CD14-positive monocyte (primary cell): ENCODE measurements around the gene CXCR3. TPM values are rescaled to one million over a fixed set of nuclear protein-coding genes. Genes with fewer than 3 reads are reported as not detected.

ENCODE experiments used
- DNase-seq, 3 donors: peaks; one replicate each; pipeline ENCODE4 v3.0.0-alpha.2; 2011 to 2022
- H2AFZ ChIP-seq: 2 replicates; pipeline ENCODE4 v1.6.0; 2012; ENCODE audit warnings: mild to moderate bottlenecking, low read depth, low read length, inconsistent platforms; ENCODE audit not compliant: insufficient read depth, poor library complexity, severe bottlenecking
- H3K27ac ChIP-seq, 2 donors: 1 replicate in 1 of 2; 2 replicates in 1 of 2; pipeline ENCODE4 v1.5.1; 2012 to 2013; ENCODE audit warnings: low read length in 2 of 2, control low read depth in 1 of 2, inconsistent platforms in 1 of 2, low read depth in 1 of 2, mild to moderate bottlenecking in 1 of 2
- H3K27me3 ChIP-seq, 2 donors: one replicate each; pipeline versions ENCODE4 v1.6.0 to v1.6.1; 2011 to 2013; ENCODE audit warnings: low read length in 2 of 2; ENCODE audit not compliant: control insufficient read depth in 2 of 2, insufficient read depth in 2 of 2
- H3K36me3 ChIP-seq, 2 donors: replicated peaks in 1 of 2; 1 replicate in 1 of 2; 2 replicates in 1 of 2; pipeline versions ENCODE4 v1.5.1 to v1.6.1; 2012 to 2013; ENCODE audit warnings: low read length in 2 of 2, control low read depth in 1 of 2, inconsistent platforms in 1 of 2, mild to moderate bottlenecking in 1 of 2; ENCODE audit not compliant: insufficient read depth in 2 of 2, control insufficient read depth in 1 of 2
- H3K4me1 ChIP-seq, 2 donors: 1 replicate in 1 of 2; 2 replicates in 1 of 2; pipeline versions ENCODE4 v1.5.1 to v1.6.1; 2012 to 2013; ENCODE audit warnings: low read length in 2 of 2, control low read depth in 1 of 2, inconsistent platforms in 1 of 2, mild to moderate bottlenecking in 1 of 2, moderate library complexity in 1 of 2; ENCODE audit not compliant: insufficient read depth in 2 of 2, control insufficient read depth in 1 of 2
- H3K4me2 ChIP-seq: replicated peaks from 2 replicates; pipeline ENCODE3; 2012; ENCODE audit warnings: low read length, moderate library complexity, mild to moderate bottlenecking; ENCODE audit not compliant: poor library complexity, severe bottlenecking; ENCODE audit errors: extremely low read depth
- H3K4me3 ChIP-seq, 3 experiments: fragments of 200-600 bp in 1 of 3; sonication (generic) in 1 of 3; replicated peaks in 1 of 3; 1 replicate in 2 of 3; 2 replicates in 1 of 3; pipeline ENCODE4 v1.5.1; 2011 to 2013; ENCODE audit warnings: low read length in 3 of 3, mild to moderate bottlenecking in 3 of 3, control low read depth in 2 of 3, low read depth in 2 of 3, inconsistent platforms in 1 of 3, moderate library complexity in 1 of 3
- H3K79me2 ChIP-seq: 2 replicates; pipeline ENCODE4 v1.6.0; 2012; ENCODE audit warnings: mild to moderate bottlenecking, control low read depth, inconsistent platforms, low read length, moderate library complexity; ENCODE audit not compliant: insufficient read depth
- H3K9ac ChIP-seq: 2 replicates; pipeline ENCODE4 v1.6.0; 2017; ENCODE audit warnings: low read length, mild to moderate bottlenecking; ENCODE audit not compliant: insufficient read depth, poor library complexity, severe bottlenecking
- H3K9me3 ChIP-seq, 2 donors: replicated peaks in 1 of 2; 1 replicate in 1 of 2; 2 replicates in 1 of 2; pipeline versions ENCODE4 v1.5.1 to v1.6.1; 2012 to 2013; ENCODE audit warnings: low read length in 2 of 2, control low read depth in 1 of 2; ENCODE audit not compliant: control insufficient read depth in 1 of 2, insufficient read depth in 1 of 2
- H4K20me1 ChIP-seq: 2 replicates; pipeline ENCODE4 v1.6.0; 2012; ENCODE audit warnings: mild to moderate bottlenecking, low read length, control low read depth, moderate library complexity; ENCODE audit not compliant: insufficient read depth
- H3K27ac Mint-ChIP-seq, 7 donors: one replicate each; pipeline ENCODE4 v1.8.0; 2020; ENCODE audit warnings: mild to moderate bottlenecking in 7 of 7, mixed read lengths in 7 of 7, moderate library complexity in 6 of 7, inconsistent platforms in 2 of 7
- H3K27me3 Mint-ChIP-seq, 3 donors: one replicate each; pipeline ENCODE4 v1.8.0; 2021 to 2022; ENCODE audit warnings: low read depth in 3 of 3, mild to moderate bottlenecking in 3 of 3, mixed read lengths in 3 of 3, moderate library complexity in 3 of 3, inconsistent platforms in 1 of 3
- H3K36me3 Mint-ChIP-seq, 2 donors: one replicate each; pipeline ENCODE4 v1.8.0; 2020; ENCODE audit warnings: mixed read lengths in 2 of 2, inconsistent platforms in 1 of 2, mild to moderate bottlenecking in 1 of 2
- H3K4me1 Mint-ChIP-seq: one replicate; pipeline ENCODE4 v1.8.0; 2020; ENCODE audit warnings: mild to moderate bottlenecking, mixed read lengths
- H3K4me3 Mint-ChIP-seq, 2 donors: one replicate each; pipeline ENCODE4 v1.8.0; 2020; ENCODE audit warnings: mild to moderate bottlenecking in 2 of 2, mixed read lengths in 2 of 2, moderate library complexity in 1 of 2
- H3K9me3 Mint-ChIP-seq, 7 donors: one replicate each; pipeline ENCODE4 v1.8.0; 2020 to 2022; ENCODE audit warnings: mixed read lengths in 7 of 7, mild to moderate bottlenecking in 6 of 7, moderate library complexity in 6 of 7, inconsistent platforms in 2 of 7
- WGBS: methylation state at CpG from one replicate; pipeline ENCODE4 v1.1.5; 2013; ENCODE audit warnings: missing lambda C conversion rate; ENCODE audit not compliant: insufficient coverage; 5-methylcytosine and 5-hydroxymethylcytosine counted together
- intact Hi-C, 2 donors: fragments of 100-400 bp; cut with micrococcal nuclease; formaldehyde crosslinking; loops; one replicate each; pipeline versions ENCODE4 v1.15.0 to v1.15.1; 2023
- polyA plus RNA-seq, 3 donors: library from polyadenylated mRNA; depleted of rRNA in 1 of 3; unstranded in 2 of 3; stranded (reverse) in 1 of 3; fragments of 300-500 nt in 2 of 3; fragments of >200 nt in 1 of 3; fragmentation: Illumina TruSeq in 2 of 3; gene quantifications; 1 replicate in 2 of 3; 2 replicates in 1 of 3; pipeline ENCODE4 v1.2.3, GENCODE V29; 2012 to 2021
- TF ChIP-seq, protein P1 (sequence below): fragments of 200-600 bp; IDR thresholded peaks from one replicate; pipeline ENCODE4 v1.8.0; 2022; ENCODE audit warnings: antibody characterized with exemption, mild to moderate bottlenecking

The CXCR3 gene
- polyA plus RNA-seq, 3 donors, result 0.04 to 0.14 (median 0.10) TPM

DNA sequence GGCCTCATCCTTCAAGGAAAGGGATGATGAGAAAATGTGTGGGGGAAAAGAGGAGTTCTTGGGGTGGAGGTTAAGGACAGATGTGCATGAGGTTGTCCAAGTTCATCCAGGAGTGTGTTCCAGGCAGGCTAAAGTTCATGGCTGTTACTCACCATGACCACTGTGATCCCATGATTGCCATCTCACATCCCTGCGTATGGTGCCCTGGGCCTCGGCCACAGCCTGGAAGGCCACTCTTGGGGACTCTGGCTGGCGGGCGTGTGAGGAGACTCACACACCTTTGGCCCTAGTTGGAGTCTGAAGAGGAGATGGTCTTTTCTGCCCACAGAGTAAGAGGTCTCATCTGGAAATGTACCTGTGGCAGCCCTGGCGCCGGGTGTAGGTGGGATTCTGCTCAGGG lies 41.6 kb upstream of the CXCR3 start:
- Histone ChIP-seq H3K4me3 (no peak overlapping the region), H3K9me3 (no peaks in the 10 kb centered on the region), H3K4me2 (no peak overlapping the region), H3K36me3 (no peaks in the 10 kb centered on the region), H3K27me3 (no peaks in the 10 kb centered on the region), H3K79me2 (no peaks in the 10 kb centered on the region), H3K27ac (no peak overlapping the region), H2AFZ (no peak overlapping the region), H3K9ac (no peak overlapping the region), H3K4me1 (no peaks in the 10 kb centered on the region), H4K20me1 (no peaks in the 10 kb centered on the region)
- no peak for DNase-seq
- Mint-ChIP-seq H3K36me3 (no peaks in the 10 kb centered on the region), H3K9me3 (peaks cover 0 to 2% (median 0%) of the 10 kb centered on the region in 7 donors), H3K27ac (no peak overlapping the region), H3K27me3 (peaks cover 5 to 24% (median 14%) of the 10 kb centered on the region in 3 donors), H3K4me1 (peaks cover 11% of the 10 kb centered on the region), H3K4me3 (no peak overlapping the region)
- WGBS, result no CpG with 5 or more reads among the region's 6 CpGs
- TF ChIP-seq, protein P1, sequence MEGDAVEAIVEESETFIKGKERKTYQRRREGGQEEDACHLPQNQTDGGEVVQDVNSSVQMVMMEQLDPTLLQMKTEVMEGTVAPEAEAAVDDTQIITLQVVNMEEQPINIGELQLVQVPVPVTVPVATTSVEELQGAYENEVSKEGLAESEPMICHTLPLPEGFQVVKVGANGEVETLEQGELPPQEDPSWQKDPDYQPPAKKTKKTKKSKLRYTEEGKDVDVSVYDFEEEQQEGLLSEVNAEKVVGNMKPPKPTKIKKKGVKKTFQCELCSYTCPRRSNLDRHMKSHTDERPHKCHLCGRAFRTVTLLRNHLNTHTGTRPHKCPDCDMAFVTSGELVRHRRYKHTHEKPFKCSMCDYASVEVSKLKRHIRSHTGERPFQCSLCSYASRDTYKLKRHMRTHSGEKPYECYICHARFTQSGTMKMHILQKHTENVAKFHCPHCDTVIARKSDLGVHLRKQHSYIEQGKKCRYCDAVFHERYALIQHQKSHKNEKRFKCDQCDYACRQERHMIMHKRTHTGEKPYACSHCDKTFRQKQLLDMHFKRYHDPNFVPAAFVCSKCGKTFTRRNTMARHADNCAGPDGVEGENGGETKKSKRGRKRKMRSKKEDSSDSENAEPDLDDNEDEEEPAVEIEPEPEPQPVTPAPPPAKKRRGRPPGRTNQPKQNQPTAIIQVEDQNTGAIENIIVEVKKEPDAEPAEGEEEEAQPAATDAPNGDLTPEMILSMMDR, result no peak
- intact Hi-C loops, result no loop called here

GRCh38 chrX:71659342-71659741 lies 41.0 kb upstream of the CXCR3 start:
- intact Hi-C loops, result no loop called here

More at GRCh38 chrX:71659342-71659741, 41.0 kb upstream of the CXCR3 start:
- Mint-ChIP-seq H3K4me1 (peaks cover 11% of the 10 kb centered on the region), H3K9me3 (peaks cover 0 to 2% (median 0%) of the 10 kb centered on the region in 7 donors), H3K36me3 (no peaks in the 10 kb centered on the region), H3K27me3 (peaks cover 4 to 20% (median 14%) of the 10 kb centered on the region in 3 donors), H3K27ac (no peak overlapping the region), H3K4me3 (no peak overlapping the region)
- H3K4me3 ChIP-seq, result no peak overlapping the region
- H3K27me3 ChIP-seq, result no peaks in the 10 kb centered on the region
- TF ChIP-seq, protein P1, result no peak
- H2AFZ ChIP-seq, result no peak overlapping the region
- no CpG with 5 or more reads among the region's 3 CpGs for WGBS
- no peaks in the 10 kb centered on the region for H3K4me1 ChIP-seq
- no peaks in the 10 kb centered on the region for H3K79me2 ChIP-seq
- no peak overlapping the region for H3K9ac ChIP-seq
- no peak for DNase-seq
- no peaks in the 10 kb centered on the region for H3K9me3 ChIP-seq
- H3K27ac ChIP-seq, result no peak overlapping the region
- H4K20me1 ChIP-seq, result no peaks in the 10 kb centered on the region
- no peaks in the 10 kb centered on the region for H3K36me3 ChIP-seq
- no peak overlapping the region for H3K4me2 ChIP-seq
